Measurements from ENCODE around the gene NLRC3.
"Not testable (repeated sequence)": the region's sequence is repeated elsewhere in the genome, so short reads cannot be mapped to it uniquely, and the experiment has no call there.

NLRC3 gene

DNA sequence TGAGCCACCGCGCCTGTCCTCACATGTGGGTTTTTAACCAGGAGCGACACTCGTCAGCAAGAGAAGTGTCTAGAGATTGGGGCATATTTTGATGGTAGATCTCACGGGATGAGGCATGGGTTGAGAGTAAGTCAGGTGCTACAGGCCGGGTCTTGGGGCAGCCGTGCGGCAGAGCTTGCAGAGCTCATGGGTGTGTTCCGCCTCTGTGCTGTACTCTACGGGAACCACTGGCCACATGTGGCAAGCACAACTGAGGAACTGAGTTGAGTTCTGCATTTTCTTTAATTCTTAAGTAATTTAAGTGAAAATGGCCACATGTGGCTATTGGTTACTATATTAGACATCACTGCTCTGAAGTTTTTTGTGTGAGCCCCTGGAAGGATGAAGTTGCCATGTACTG, 66.8 kb downstream of the NLRC3 start:
- no peak for DNase-seq

- no peak for DNase-seq
These were observed 67.7 kb downstream of the NLRC3 start for GRCh38 chr16:3509470-3509928.

DNA sequence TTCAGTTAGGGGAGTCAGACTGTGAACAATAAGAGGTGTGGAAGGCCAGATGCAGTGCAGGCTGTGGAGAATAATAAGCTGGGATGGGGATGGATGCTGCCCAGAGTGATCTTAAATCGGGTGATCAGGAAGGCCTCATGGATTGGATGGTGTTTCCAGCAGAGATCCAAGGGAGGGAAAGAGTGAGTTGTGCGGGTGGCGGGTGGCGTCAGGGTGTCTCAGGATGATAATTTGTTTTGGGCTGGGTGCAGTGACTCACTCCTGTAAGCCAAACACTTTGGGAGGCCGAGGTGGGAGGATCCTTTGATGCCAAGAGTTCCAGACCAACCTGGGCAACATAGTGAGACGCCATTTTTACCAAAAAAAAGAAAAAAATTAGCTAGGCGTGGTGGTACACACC, 68.5 kb downstream of the NLRC3 start:
- no peak for DNase-seq

GRCh38 chr16:3503523-3503922, 73.7 kb downstream of the NLRC3 start:
- no peak for DNase-seq

DNA sequence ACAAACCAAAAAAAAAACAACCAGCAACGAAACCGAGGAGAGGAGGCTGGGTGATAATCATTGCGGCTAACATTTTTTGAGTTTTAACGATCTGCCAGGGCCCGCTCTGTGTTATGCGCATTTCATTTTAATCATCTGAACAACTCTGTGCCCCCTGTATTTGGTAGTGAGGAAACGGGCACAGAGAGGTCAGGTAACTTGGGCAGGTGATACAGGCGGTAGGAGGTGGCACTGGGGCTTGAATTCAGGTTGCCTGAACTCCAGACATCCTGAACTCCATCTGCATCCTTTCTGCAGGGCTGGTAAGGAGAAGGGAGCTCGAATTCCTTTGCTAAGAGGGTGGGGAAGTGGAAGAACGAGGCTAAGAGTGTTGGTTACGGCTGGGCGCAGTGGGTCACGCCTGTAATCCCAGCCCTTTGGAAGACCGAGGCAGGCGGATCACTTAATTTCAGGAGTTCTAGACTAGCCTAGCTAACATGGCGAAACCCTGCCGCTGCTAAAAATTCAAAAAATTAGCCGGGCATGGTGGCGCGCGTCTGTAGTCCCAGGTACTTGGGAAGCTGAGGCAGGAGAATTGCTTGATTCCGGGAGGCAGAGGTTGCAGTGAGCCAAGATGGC, 75.3 kb downstream of the NLRC3 start:
- no peak for DNase-seq

DNA sequence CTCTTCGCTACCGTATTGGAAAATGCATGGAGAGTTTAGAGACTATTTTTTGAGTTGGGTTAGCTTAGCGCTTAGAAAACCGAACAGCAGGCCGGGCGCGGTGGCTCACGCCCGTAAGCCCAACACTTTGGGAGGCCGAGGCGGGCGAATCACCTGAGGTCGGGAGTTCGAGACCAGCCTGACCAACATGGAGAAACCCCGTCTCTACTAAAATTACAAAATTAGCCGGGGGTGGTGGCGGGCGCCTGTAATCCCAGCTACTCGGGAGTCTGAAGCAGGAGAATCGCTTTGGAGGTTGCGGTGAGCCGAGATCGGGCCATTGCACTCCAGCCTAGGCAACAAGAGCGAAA, 75.8 kb downstream of the NLRC3 start:
- not testable (repeated sequence) for DNase-seq

DNA sequence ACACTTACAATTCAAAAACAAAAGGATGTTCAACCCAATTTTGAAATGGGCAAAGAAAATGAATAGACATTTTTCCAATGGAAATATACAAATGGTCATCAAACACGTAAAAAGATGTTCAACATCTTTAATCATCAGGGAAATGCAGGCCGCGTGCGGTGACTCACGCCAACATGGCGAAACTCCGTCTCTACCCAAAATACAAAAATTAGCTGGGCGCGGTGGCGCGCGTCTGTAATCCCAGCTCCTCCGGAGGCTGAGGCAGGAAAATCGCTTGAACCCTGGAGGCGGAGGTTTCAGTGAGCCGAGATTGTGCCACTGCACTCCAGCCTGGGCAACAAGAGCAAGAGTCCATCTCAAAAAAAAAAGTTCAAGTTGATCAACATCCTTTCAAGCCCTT, 78.2 kb downstream of the NLRC3 start:
- DNase-seq: no peak

DNA sequence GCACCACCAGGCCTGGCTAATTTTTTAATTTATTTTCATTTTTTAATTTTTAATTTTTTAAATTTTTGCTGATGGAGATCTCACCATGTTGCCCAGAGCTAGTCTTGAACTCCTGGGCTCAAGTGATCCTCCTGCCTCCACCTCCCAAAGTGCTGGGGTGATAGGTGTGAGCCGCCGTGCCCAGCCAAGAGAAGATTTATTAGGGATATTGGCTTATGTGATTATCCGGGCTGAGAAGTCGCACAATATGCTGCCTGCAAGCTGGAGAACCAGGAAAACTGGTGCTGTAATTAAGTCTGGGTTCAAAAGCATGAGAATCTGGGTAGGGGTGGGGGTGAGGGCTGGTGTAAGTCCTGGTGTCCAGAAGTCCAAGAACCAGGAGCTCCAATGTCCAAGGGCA, 79.4 kb downstream of the NLRC3 start:
- no peak for DNase-seq

GRCh38 chr16:3496386-3496785, 80.8 kb downstream of the NLRC3 start:
- no peak for DNase-seq

DNA sequence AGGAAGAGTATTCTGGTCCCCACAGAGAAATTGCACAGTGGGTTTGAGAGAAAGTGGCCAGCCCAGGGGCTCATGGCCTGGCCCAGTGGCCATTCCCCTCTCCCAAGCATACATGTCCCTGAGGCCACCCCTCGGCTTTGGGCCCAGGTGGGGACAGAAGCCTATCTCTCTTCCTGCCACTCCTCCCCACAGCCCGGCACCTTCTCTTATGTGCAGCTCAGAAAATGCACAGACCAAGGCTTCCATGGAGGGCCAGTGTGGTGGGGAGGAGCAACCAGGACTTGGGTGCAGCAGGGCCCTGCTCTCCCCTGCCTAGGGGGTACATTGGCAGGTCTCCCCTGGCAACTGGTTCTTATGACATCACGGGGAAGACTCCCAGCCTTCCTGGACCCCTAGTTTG, 82.0 kb downstream of the NLRC3 start, which contains the start of gene C16orf90:
C16orf90 (minus strand) TSS at position 314 of the 400 bp plus-strand sequence; CDS start at position 246, 68 bp downstream.
- no peak for DNase-seq

DNA sequence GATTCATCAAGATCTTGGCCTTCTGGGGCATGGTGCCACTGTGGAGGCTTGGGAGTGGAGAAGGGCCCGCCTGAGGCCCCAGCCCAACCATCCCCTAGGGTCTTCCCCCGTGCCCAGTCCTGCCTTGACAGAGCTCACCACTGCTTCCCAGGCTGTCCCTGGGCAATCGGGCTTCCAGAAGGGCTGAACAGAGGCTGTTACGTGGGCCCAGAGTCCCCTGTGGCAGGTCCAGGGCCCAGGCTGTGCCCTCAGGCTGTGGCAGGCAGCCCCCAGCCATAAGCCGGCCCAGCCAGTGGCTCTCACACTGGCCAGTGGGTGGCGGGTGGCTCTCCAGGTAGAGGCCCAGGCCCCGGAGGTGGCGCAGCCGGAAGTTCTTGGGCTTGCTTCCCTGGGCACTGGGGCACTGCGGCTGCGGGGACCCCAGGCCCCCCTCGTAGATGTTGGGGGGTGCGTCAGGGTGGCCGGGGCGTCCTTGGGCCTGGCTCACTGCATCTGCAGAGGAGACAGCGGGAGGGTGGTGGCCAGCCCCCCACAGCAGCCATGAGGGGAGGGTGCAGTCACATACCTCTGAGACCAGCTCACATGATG, 82.7 kb downstream of the NLRC3 start:
- no peak for DNase-seq

DNA sequence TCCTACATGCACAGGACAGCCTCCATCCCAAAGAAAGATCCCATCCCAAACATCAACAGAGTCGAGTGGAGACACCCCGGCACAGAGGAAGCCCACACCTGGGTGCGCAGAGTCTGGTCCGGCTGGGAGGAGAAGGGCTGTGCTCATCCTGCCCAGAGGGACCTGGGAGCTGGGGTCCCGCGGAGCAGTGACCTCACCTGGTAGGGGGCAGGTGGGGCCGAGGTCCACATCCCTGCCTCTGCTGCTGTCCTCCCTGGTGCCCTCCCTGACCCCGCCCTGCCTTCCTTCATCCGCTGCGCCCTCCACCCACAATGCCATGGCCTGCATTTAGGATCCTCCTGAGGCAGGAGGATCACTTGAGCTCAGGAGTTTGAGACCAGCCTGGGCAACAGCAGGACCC, 84.8 kb downstream of the NLRC3 start:
- DNase-seq: no peak

GRCh38 chr16:3490911-3491629, 86.1 kb downstream of the NLRC3 start:
- no peak for DNase-seq

Measured in NCI-H187 treated with DMSO at 0.1 percent for 48 hours (cell line).